Peyer's patch (tissue), 4 donors: ENCODE measurements around the gene DONSON. TPM values are rescaled to one million over a fixed set of nuclear protein-coding genes. Genes with fewer than 3 reads are reported as not detected.
A peak's percentile ranks its signal among the peaks of the same experiment; 100 is the strongest.
"Not testable (repeated sequence)": the region's sequence is repeated elsewhere in the genome, so short reads cannot be mapped to it uniquely, and the experiment has no call there.

ENCODE experiments used
- DNase-seq, 3 donors: peaks; one replicate each; pipeline ENCODE4 v3.0.0-alpha.2; 2017 to 2019
- H3K27ac ChIP-seq, 4 donors: fragments of 200-600 bp; sonication (generic); one replicate each; pipeline ENCODE4 v1.5.1; 2016 to 2019
- H3K27me3 ChIP-seq, 2 donors: fragments of 200-600 bp; sonication (generic); one replicate each; pipeline ENCODE4 v1.5.1; 2019
- H3K36me3 ChIP-seq, 3 donors: fragments of 200-600 bp; sonication (generic); one replicate each; pipeline ENCODE4 v1.5.1; 2016 to 2019
- H3K4me1 ChIP-seq, 4 donors: fragments of 200-600 bp; sonication (generic); one replicate each; pipeline ENCODE4 v1.5.1; 2016 to 2019
- H3K4me3 ChIP-seq, 4 donors: fragments of 200-600 bp; sonication (generic); 1 replicate in 3 of 4; 2 replicates in 1 of 4; pipeline ENCODE4 v1.5.1; 2016 to 2019; ENCODE audit warnings: mild to moderate bottlenecking in 1 of 4
- H3K9me3 ChIP-seq, 4 donors: fragments of 200-600 bp; sonication (generic); one replicate each; pipeline ENCODE4 v1.5.1; 2016 to 2019; ENCODE audit warnings: mild to moderate bottlenecking in 1 of 4
- CTCF ChIP-seq, 6 experiments: fragments of 450-650 bp in 4 of 6; fragments of 200-600 bp in 2 of 6; sonication (generic) in 1 of 6; IDR thresholded peaks; one replicate each; pipeline ENCODE4 v1.5.1; 2017 to 2019; ENCODE audit warnings: antibody characterized with exemption in 6 of 6, mild to moderate bottlenecking in 3 of 6, moderate library complexity in 1 of 6
- POLR2A ChIP-seq, 2 donors: fragments of 450-650 bp; IDR thresholded peaks; one replicate each; pipeline ENCODE4 v1.5.1; 2017; ENCODE audit warnings: antibody characterized with exemption in 2 of 2, mild to moderate bottlenecking in 2 of 2, moderate library complexity in 2 of 2
- total RNA-seq, 4 donors: library from RNA; depleted of rRNA; stranded (reverse); fragments of >200 nt; gene quantifications; one replicate each; pipeline ENCODE4 v1.1.0, GENCODE V29; 2016

The DONSON gene
- total RNA-seq, 4 donors from 2014 or later = 9.2 to 26.3 (median 10.7) TPM

- Histone ChIP-seq H3K4me3 (no peak overlapping the region), H3K4me1 (peaks cover 0 to 8% (median 0%) of the 10 kb centered on the region in 4 donors), H3K27ac (no peak overlapping the region), H3K36me3 (no peaks in the 10 kb centered on the region), H3K27me3 (no peaks in the 10 kb centered on the region), H3K9me3 (no peaks in the 10 kb centered on the region)
- TF ChIP-seq CTCF (IDR thresholded peaks at IDR 0.05) (no peak), POLR2A (IDR thresholded peaks at IDR 0.05) (no peak)
- no peak for DNase-seq
Measured at GRCh38 chr21:33586927-33587326, 1.6 kb downstream of the DONSON start.

GRCh38 chr21:33584455-33584854 lies 4.0 kb downstream of the DONSON start:
- Histone ChIP-seq H3K36me3 (no peaks in the 10 kb centered on the region), H3K27ac (no peak overlapping the region), H3K4me1 (peaks cover 0 to 8% (median 0%) of the 10 kb centered on the region in 4 donors), H3K4me3 (no peak overlapping the region), H3K27me3 (no peaks in the 10 kb centered on the region), H3K9me3 (no peaks in the 10 kb centered on the region)
- TF ChIP-seq CTCF (IDR thresholded peaks at IDR 0.05) = no peak
- TF ChIP-seq POLR2A (IDR thresholded peaks at IDR 0.05) = no peak
- DNase-seq = no peak

GRCh38 chr21:33578959-33579542 lies 9.4 kb downstream of the DONSON start:
- no peak for DNase-seq
- H3K4me1 ChIP-seq = no peaks in the 10 kb centered on the region
- H3K4me3 ChIP-seq = no peak overlapping the region
- no peaks in the 10 kb centered on the region for H3K9me3 ChIP-seq
- H3K27ac ChIP-seq = no peak overlapping the region
- H3K36me3 ChIP-seq = peaks cover 0 to 39% (median 0%) of the 10 kb centered on the region in 3 donors
- TF ChIP-seq POLR2A (IDR thresholded peaks at IDR 0.05) = no peak
- no peak for TF ChIP-seq CTCF (IDR thresholded peaks at IDR 0.05)
- H3K27me3 ChIP-seq = no peaks in the 10 kb centered on the region

- Histone ChIP-seq H3K36me3 (peaks cover 0 to 47% (median 0%) of the 10 kb centered on the region in 3 donors), H3K27ac (no peak overlapping the region), H3K4me1 (no peaks in the 10 kb centered on the region), H3K27me3 (no peaks in the 10 kb centered on the region), H3K9me3 (no peaks in the 10 kb centered on the region), H3K4me3 (no peak overlapping the region)
- no peak for TF ChIP-seq POLR2A (IDR thresholded peaks at IDR 0.05)
- TF ChIP-seq CTCF (IDR thresholded peaks at IDR 0.05) = no peak
- no peak for DNase-seq
Measured at GRCh38 chr21:33578214-33578613, 10.3 kb downstream of the DONSON start.

GRCh38 chr21:33576741-33577141 lies 11.7 kb downstream of the DONSON start:
- not testable (repeated sequence) for H3K27ac ChIP-seq, H3K27me3 ChIP-seq, H3K4me3 ChIP-seq, H3K4me1 ChIP-seq, H3K9me3 ChIP-seq
- peaks cover 0 to 62% (median 0%) of the 10 kb centered on the region in 3 donors for H3K36me3 ChIP-seq
- peak in 1 of 3 donors; percentile 66 for DNase-seq

GRCh38 chr21:33572350-33572749 lies 16.1 kb downstream of the DONSON start:
- no peaks in the 10 kb centered on the region for H3K9me3 ChIP-seq
- TF ChIP-seq POLR2A (IDR thresholded peaks at IDR 0.05) (no peak), CTCF (IDR thresholded peaks at IDR 0.05) (no peak)
- H3K4me1 ChIP-seq = no peaks in the 10 kb centered on the region
- H3K27ac ChIP-seq = peak overlapping the region in 1 of 4 donors; percentile 7
- DNase-seq = no peak
- H3K4me3 ChIP-seq = no peak overlapping the region
- H3K36me3 ChIP-seq = peaks cover 0 to 93% (median 0%) of the 10 kb centered on the region in 3 donors
- H3K27me3 ChIP-seq = no peaks in the 10 kb centered on the region
